HCT116 (cell line): ENCODE results near the gene TMEM243. TPM values are rescaled to one million over a fixed set of nuclear protein-coding genes. Genes with fewer than 3 reads are reported as not detected.
A peak's percentile ranks its signal among the peaks of the same experiment; 100 is the strongest.

Source experiments
- ATAC-seq: fragments of 200-7000 bp; cut with Tn5 transposase; 2 replicates; pipeline ENCODE4 v1.9.1; 2020; ENCODE audit warnings: mild to moderate bottlenecking, moderate library complexity
- BruUV-seq: library from RNA; stranded (reverse); fragments of 400-500 nt; replicated peaks from 2 replicates; lab custom pipeline; 2021; lab: Mats Ljungman, UMichigan
- CTCF ChIA-PET: fragments of 300-600 bp; sonication (Branson Sonifier 250); formaldehyde crosslinking; loops from one replicate; lab custom pipeline; 2021; ENCODE audit warnings: antibody characterized with exemption; lab: Charles Lee
- POLR2A ChIA-PET: fragments of 300-600, 350-600 bp; sonication (Branson Sonifier 250); formaldehyde crosslinking; loops from one replicate; lab custom pipeline; 2021; ENCODE audit warnings: antibody characterized with exemption; lab: Charles Lee
- RAD21 ChIA-PET, 2 experiments: fragments of 300-600 bp; sonication (Branson Sonifier 250); formaldehyde crosslinking; loops; one replicate each; lab custom pipeline; 2023; ENCODE audit warnings: low total read pairs in 2 of 2; ENCODE audit not compliant: uncharacterized antibody in 2 of 2, unreplicated experiment in 2 of 2, low non-redundant PET in 1 of 2; lab: Charles Lee
- DNase-seq: peaks from one replicate; pipeline ENCODE4 v3.0.0-alpha.2; 2010; ENCODE audit warnings: low read depth, low spot score
- H2AFZ ChIP-seq: fragments of 200-600 bp; shearing (Covaris generic), sonication (generic); 2 replicates; pipeline ENCODE4 v1.6.1; 2017; ENCODE audit warnings: low read depth, mixed run types, mixed read lengths, antibody characterized with exemption, low read length; ENCODE audit not compliant: poor library complexity, severe bottlenecking
- H3K27ac ChIP-seq: 2 replicates; pipeline ENCODE4 v1.5.1; 2012; ENCODE audit warnings: low read depth, low read length
- H3K27me3 ChIP-seq: fragments of 200-600 bp; sonication (generic); 2 replicates; pipeline ENCODE4 v1.6.1; 2016; ENCODE audit warnings: mixed run types, low read length, mixed read lengths; ENCODE audit not compliant: insufficient read depth
- H3K36me3 ChIP-seq, 2 experiments: fragments of 200-500 bp in 1 of 2; fragments of 200-600 bp in 1 of 2; sonication (Bioruptor generic) in 1 of 2; sonication (generic) in 1 of 2; 2 replicates each; pipeline versions ENCODE4 v1.5.1 to v1.6.1; 2014 to 2016; ENCODE audit warnings: low read length in 2 of 2, inconsistent platforms in 1 of 2, mixed read lengths in 1 of 2, mixed run types in 1 of 2; ENCODE audit not compliant: insufficient read depth in 2 of 2, control insufficient read depth in 1 of 2
- H3K4me1 ChIP-seq, 2 experiments: fragments of 200-600 bp in 1 of 2; sonication (generic) in 1 of 2; 2 replicates each; pipeline versions ENCODE4 v1.5.1 to v1.6.1; 2012 to 2017; ENCODE audit warnings: low read length in 2 of 2, inconsistent platforms in 1 of 2, mild to moderate bottlenecking in 1 of 2, mixed read lengths in 1 of 2, mixed run types in 1 of 2, moderate library complexity in 1 of 2; ENCODE audit not compliant: insufficient read depth in 2 of 2, control insufficient read depth in 1 of 2
- H3K4me2 ChIP-seq: fragments of 200-600 bp; sonication (generic); 2 replicates; pipeline ENCODE4 v1.6.1; 2017; ENCODE audit warnings: mixed run types, low read length, mixed read lengths
- H3K4me3 ChIP-seq, 2 experiments: fragments of 200-600 bp in 1 of 2; sonication (generic) in 1 of 2; replicated peaks in 1 of 2; 2 replicates each; pipeline ENCODE4 v1.5.1; 2011 to 2016; ENCODE audit warnings: low read length in 2 of 2, control low read depth in 1 of 2, low read depth in 1 of 2, mild to moderate bottlenecking in 1 of 2, mixed read lengths in 1 of 2, mixed run types in 1 of 2
- H3K79me2 ChIP-seq: fragments of 200-600 bp; sonication (generic); 2 replicates; pipeline ENCODE4 v1.6.1; 2017; ENCODE audit warnings: mild to moderate bottlenecking, mixed run types, low read length, moderate library complexity, mixed read lengths; ENCODE audit not compliant: insufficient read depth
- H3K9ac ChIP-seq: fragments of 200-600 bp; sonication (generic); 2 replicates; pipeline ENCODE4 v1.6.1; 2016; ENCODE audit warnings: low read length, mixed read lengths
- H3K9me2 ChIP-seq: fragments of 200-600 bp; sonication (generic), shearing (Covaris generic); 2 replicates; pipeline ENCODE4 v1.6.1; 2017; ENCODE audit warnings: mixed run types, mild to moderate bottlenecking, moderate library complexity; ENCODE audit not compliant: insufficient read depth
- H3K9me3 ChIP-seq, 2 experiments: fragments of 200-500 bp in 1 of 2; fragments of 200-600 bp in 1 of 2; sonication (Bioruptor generic) in 1 of 2; sonication (generic) in 1 of 2; 2 replicates each; pipeline ENCODE4 v1.6.1; 2014 to 2017; ENCODE audit warnings: low read length in 2 of 2, mixed read lengths in 2 of 2, inconsistent platforms in 1 of 2, low read depth in 1 of 2, mild to moderate bottlenecking in 1 of 2, mixed run types in 1 of 2, moderate library complexity in 1 of 2; ENCODE audit not compliant: control insufficient read depth in 1 of 2, insufficient read depth in 1 of 2
- H4K20me1 ChIP-seq: fragments of 200-600 bp; sonication (generic), shearing (Covaris generic); 2 replicates; pipeline ENCODE4 v1.6.1; 2017; ENCODE audit warnings: mixed run types, mild to moderate bottlenecking, moderate library complexity; ENCODE audit not compliant: insufficient read depth
- CEBPB ChIP-seq: IDR thresholded peaks from 2 replicates; pipeline ENCODE4 v1.6.1; 2012; ENCODE audit warnings: low read depth
- CTCF ChIP-seq, 3 experiments: fragments of 200-600 bp in 1 of 3; sonication (generic) in 1 of 3; IDR thresholded peaks in 2 of 3; conservative IDR thresholded peaks in 1 of 3; 2 replicates each; pipeline ENCODE4 v1.5.1; 2012 to 2017; ENCODE audit warnings: low read depth in 2 of 3, low read length in 2 of 3, antibody characterized with exemption in 1 of 3, borderline replicate concordance in 1 of 3, control low read depth in 1 of 3, mild to moderate bottlenecking in 1 of 3, mixed read lengths in 1 of 3, mixed run types in 1 of 3, moderate library complexity in 1 of 3; ENCODE audit not compliant: insufficient read depth in 1 of 3
- EZH2 ChIP-seq: fragments of 200-600 bp; sonication (generic); IDR thresholded peaks from 2 replicates; pipeline ENCODE4 v1.6.1; 2017; ENCODE audit warnings: antibody characterized with exemption, mixed run types
- EZH2phosphoT487 ChIP-seq: fragments of 200-600 bp; IDR thresholded peaks from 2 replicates; pipeline ENCODE4 v1.6.1; 2018; ENCODE audit warnings: antibody characterized with exemption, borderline replicate concordance
- MAX ChIP-seq: IDR thresholded peaks from 2 replicates; pipeline ENCODE4 v1.6.1; 2012
- POLR2AphosphoS5 ChIP-seq: IDR thresholded peaks from 2 replicates; pipeline ENCODE4 v1.6.1; 2011; ENCODE audit warnings: mild to moderate bottlenecking, low read depth, low read length, moderate library complexity
- RAD21 ChIP-seq: IDR thresholded peaks from 2 replicates; pipeline ENCODE4 v1.6.1; 2012; ENCODE audit warnings: low read depth, mild to moderate bottlenecking
- SRF ChIP-seq: IDR thresholded peaks from 2 replicates; pipeline ENCODE4 v1.6.1; 2012; ENCODE audit warnings: low read depth
- TCF7L2 ChIP-seq: IDR thresholded peaks from 2 replicates; pipeline ENCODE4 v1.7.0; 2011; ENCODE audit warnings: borderline replicate concordance, inconsistent platforms; ENCODE audit not compliant: insufficient read depth, insufficient read length; ENCODE audit errors: extremely low read depth
- ZBTB33 ChIP-seq: IDR thresholded peaks from 2 replicates; pipeline ENCODE4 v1.6.1; 2011; ENCODE audit warnings: mild to moderate bottlenecking, low read length, moderate library complexity; ENCODE audit not compliant: insufficient replicate concordance; ENCODE audit errors: extremely low read depth
- ZNF274 ChIP-seq: fragments of 200-500 bp; sonication (Bioruptor generic); IDR thresholded peaks from 2 replicates; pipeline ENCODE4 v1.6.1; 2014; ENCODE audit warnings: mild to moderate bottlenecking, low read depth, low read length, inconsistent platforms
- intact Hi-C: fragments of 100-400 bp; cut with micrococcal nuclease; formaldehyde crosslinking; loops from 2 replicates; pipeline ENCODE4 v1.10.0; 2022
- total RNA-seq: library from RNA; stranded (reverse); gene quantifications from one replicate; pipeline ENCODE4 v1.2.1, GENCODE V29; 2021; ENCODE audit not compliant: unreplicated experiment

Gene TMEM243
- total RNA-seq, 1 experiment from 2014 or later = 23.3 TPM

- peak overlapping the region; percentile 97 for H3K9ac ChIP-seq
- peak overlapping the region; percentile 85 to 92 for H3K4me3 ChIP-seq
- no TSS peak for BruUV-seq
- RAD21 ChIA-PET = no interaction called here
- H3K9me3 ChIP-seq = no peaks in the 10 kb centered on the region
- DNase-seq (no peak), ATAC-seq (no peak)
- intact Hi-C loops = loop anchor here (5.0 kb wide), 1 partner anchor 293 kb away; no protein-coding TSS in a partner anchor
- H3K4me1 ChIP-seq = peaks cover 0 to 19% of the 10 kb centered on the region in 2 experiments; a peak in 3 of 4 replicates
- no peaks in the 10 kb centered on the region for H3K27me3 ChIP-seq
- POLR2A ChIA-PET = interaction anchor here (1.0 to 2.1 kb wide), 4 partner anchors 21 to 219 kb away, joined by 3 to 10 read pairs (median 4); partner anchors contain the start of gene DMTF1
- no peaks in the 10 kb centered on the region for H4K20me1 ChIP-seq
- no peaks in the 10 kb centered on the region; a peak in 2 of 4 replicates for H3K36me3 ChIP-seq
- peak overlapping the region; percentile 75; the same call in 1 of the 2 replicates for H3K27ac ChIP-seq
- H3K79me2 ChIP-seq = peaks cover 39% of the 10 kb centered on the region
- peak overlapping the region; percentile 79 for H2AFZ ChIP-seq
- H3K9me2 ChIP-seq = no peaks in the 10 kb centered on the region
- CTCF ChIA-PET = interaction anchor here (1.3 kb wide), 1 partner anchor 10 kb away, joined by 4 read pairs; no protein-coding TSS in a partner anchor
- TF ChIP-seq SRF (no peak), ZNF274 (no peak), TCF7L2 (no peak), POLR2AphosphoS5 (0 out of 2 replicates have a peak, but pooled peaks have one; percentile 7)
- peak overlapping the region; percentile 81 for H3K4me2 ChIP-seq
These were observed 1.2 kb upstream of the TMEM243 start for GRCh38 chr7:87220734-87221215.

- peak; percentile 61 for DNase-seq
- TF ChIP-seq ZBTB33 (no peak), CTCF (IDR thresholded peaks at IDR 0.05 in 2 of 3, conservative IDR thresholded peaks at IDR 0.05 in 1 of 3; ENCODE audit: borderline replicate concordance in 1 of 3, insufficient read depth in 1 of 3, low read depth in 2 of 3, low read length in 2 of 3) (no peak), POLR2AphosphoS5 (peak; percentile 91), SRF (no peak), RAD21 (no peak), EZH2phosphoT487 (no peak), EZH2 (no peak), MAX (peak; percentile 79; the same call in 1 of the 2 replicates), CEBPB (no peak)
These were observed 648 bp upstream of the TMEM243 start for GRCh38 chr7:87220026-87220733.

More at GRCh38 chr7:87220026-87220733, 648 bp upstream of the TMEM243 start:
- CTCF ChIA-PET = interaction anchor here (1.3 kb wide), 1 partner anchor 11 kb away, joined by 4 read pairs; no protein-coding TSS in a partner anchor
- ATAC-seq = peak; percentile 92
- Histone ChIP-seq H2AFZ (peak overlapping the region; percentile 79), H3K79me2 (peaks cover 44% of the 10 kb centered on the region), H3K27ac (peak overlapping the region; percentile 75), H4K20me1 (no peaks in the 10 kb centered on the region; the same call in 1 of the 2 replicates), H3K9me2 (no peaks in the 10 kb centered on the region), H3K4me1 (peaks cover 0 to 19% of the 10 kb centered on the region in 2 experiments; a peak in 3 of 4 replicates), H3K27me3 (no peaks in the 10 kb centered on the region), H3K4me3 (peak overlapping the region; percentile 85 to 92), H3K36me3 (no peaks in the 10 kb centered on the region; a peak in 2 of 4 replicates), H3K9me3 (no peaks in the 10 kb centered on the region), H3K4me2 (peak overlapping the region; percentile 81), H3K9ac (peak overlapping the region; percentile 97)
- POLR2A ChIA-PET = interaction anchor here (1.0 to 2.1 kb wide), 4 partner anchors 21 to 219 kb away, joined by 3 to 10 read pairs (median 4); partner anchors contain the start of gene DMTF1
- intact Hi-C loops = loop anchor here (5.0 kb wide), 1 partner anchor 293 kb away; no protein-coding TSS in a partner anchor
- no TSS peak for BruUV-seq
- RAD21 ChIA-PET = no interaction called here
